Activated CD8-positive, alpha-beta memory T cell treated with anti-CD3 and anti-CD28 coated beads for 1 hour (primary cell): ENCODE results near the gene LMNTD2.
A peak's percentile ranks its signal among the peaks of the same experiment; 100 is the strongest.

Source experiments
- DNase-seq, 2 donors: peaks; one replicate each; pipeline ENCODE4 v3.0.0-alpha.2; 2020; ENCODE audit warnings: low read depth in 1 of 2; ENCODE audit errors: extremely low read depth in 1 of 2

Gene LMNTD2, protein sequence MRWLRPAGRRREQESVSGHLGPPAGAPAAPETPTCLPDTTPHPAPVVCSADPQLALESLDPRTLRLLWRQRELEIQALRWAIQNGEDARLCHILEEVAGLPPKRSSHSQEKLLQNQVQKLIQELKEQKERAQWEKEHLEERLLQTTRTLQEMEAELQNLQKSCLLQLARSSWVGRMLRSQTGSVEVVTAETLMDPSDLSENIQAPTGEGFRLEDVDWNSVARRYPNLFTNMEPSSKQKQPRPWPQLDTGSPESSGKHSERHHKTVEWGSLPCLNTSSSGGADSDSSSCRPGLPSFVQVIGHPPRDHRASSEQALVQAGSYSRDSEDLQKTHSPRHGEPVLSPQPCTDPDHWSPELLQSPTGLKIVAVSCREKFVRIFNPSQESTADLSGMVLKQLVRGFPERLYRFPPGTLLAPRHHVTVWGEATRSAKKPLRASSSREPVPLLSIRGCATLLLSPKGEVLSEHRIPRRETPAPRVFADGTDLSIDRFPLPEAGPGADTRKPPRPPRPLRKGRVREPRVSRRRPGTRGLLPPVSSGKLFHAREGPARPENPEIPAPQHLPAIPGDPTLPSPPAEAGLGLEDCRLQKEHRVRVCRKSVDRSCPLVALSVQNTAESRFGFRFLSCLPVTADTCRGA

DNA sequence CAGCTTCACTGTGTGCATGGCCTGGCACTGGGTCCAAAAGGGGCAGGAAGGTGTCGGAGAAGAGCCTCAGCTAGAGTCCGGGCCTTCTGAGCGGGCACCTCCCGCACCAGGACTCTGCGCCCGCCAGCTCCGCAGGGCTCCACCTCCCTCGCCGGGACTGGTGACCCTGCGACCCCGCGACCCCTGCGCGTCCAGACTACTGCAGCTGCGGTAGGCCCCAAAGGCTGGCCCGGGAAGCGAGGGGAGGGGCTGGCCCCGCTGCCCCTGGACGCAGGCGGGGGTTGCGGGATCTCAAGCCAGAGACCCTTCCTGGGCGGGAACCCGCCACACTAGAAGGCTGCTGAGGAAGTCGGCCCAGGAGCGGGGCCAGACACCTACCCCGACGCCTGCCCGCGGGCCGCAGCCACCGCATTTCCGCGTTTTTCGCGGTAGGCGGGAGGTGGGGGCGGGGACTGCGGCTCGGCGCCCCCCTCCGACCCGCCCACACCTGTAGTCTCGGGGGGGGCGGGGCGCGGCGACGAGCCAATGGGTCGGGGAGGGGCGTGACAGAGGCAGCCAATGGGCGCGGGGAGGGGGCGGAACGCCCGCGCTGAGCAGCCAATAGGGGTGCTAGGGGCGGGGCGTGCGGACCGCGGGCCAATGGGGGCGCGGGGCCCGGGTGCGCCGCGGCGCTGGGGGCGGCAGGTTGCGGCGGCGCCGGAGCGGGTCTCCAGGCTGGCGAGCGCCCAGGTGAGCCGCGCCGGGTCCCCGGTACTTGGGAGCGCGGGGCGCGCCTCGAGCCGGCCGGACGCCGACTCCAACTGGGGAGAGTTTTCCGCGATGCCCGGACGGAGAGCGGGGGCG, at the start of gene LMNTD2, which contains the start of gene RASSF7:
TSS of gene LMNTD2 (minus strand) at position 434 of the 843 bp plus-strand sequence. CDS start at position 412, 22 bp downstream.
TSS of gene RASSF7 (plus strand) at position 666 of the 843 bp plus-strand sequence. CDS start 799 bp downstream, outside the sequence.
- DNase-seq: peak; percentile 89 to 97

DNA sequence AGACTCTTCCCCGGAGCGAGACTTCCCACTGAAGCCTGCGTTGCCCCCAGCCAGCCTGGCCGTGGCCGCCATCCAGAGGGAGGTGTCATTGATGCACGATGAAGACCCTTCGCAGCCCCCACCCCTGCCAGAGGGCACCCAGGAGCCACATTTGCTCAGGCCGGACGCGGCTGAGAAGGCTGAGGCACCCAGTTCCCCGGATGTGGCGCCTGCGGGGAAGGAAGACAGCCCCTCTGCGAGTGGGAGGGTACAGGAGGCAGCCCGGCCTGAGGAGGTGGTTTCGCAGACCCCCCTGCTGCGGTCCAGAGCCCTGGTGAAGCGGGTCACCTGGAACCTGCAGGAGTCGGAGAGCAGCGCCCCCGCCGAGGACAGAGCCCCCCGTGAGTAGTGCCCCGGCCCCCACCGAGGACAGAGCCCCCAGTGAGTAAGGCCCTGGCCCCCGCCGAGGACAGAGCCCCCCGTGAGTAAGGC, 48.8 kb upstream of the LMNTD2 start:
- DNase-seq: no peak

DNA sequence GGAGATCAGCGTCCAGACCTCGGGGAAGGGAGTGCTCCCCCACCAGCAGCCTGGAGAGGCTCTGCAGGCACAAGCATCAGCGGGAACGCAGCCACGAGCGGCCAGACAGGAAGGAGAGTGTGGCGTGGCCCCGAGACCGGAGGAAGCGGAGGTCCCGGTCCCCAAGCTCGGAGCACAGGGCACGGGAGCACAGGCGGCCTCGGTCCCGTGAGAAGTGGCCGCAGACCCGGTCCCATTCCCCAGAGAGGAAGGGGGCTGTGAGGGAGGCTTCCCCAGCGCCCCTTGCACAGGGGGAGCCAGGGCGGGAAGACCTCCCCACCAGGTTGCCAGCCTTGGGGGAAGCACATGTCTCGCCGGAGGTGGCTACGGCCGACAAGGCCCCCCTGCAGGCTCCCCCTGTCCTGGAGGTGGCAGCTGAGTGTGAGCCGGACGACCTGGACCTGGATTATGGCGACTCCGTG, 48.3 kb upstream of the LMNTD2 start:
- no peak for DNase-seq

DNA sequence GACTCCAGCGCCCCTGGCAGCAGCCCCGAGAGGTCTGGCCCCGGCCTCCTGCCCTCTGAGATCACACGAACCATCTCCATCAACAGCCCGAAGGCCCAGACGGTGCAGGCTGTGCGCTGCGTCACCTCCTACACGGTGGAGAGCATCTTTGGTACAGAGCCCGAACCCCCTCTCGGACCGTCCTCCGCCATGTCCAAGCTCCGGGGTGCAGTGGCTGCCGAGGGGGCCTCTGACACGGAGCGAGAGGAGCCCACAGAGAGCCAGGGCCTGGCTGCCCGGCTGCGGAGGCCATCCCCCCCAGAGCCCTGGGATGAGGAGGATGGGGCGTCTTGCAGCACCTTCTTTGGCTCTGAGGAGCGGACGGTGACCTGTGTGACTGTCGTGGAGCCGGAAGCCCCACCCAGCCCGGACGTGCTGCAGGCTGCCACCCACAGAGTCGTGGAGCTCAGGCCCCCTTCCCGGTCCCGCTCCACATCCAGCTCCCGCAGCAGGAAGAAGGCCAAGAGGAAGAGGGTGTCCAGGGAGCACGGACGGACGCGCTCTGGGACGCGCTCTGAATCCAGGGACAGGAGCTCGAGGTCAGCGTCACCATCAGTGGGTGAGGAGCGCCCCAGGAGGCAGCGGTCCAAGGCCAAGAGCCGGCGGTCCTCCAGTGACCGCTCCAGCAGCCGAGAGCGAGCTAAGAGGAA, 47.6 kb upstream of the LMNTD2 start:
- no peak for DNase-seq

DNA sequence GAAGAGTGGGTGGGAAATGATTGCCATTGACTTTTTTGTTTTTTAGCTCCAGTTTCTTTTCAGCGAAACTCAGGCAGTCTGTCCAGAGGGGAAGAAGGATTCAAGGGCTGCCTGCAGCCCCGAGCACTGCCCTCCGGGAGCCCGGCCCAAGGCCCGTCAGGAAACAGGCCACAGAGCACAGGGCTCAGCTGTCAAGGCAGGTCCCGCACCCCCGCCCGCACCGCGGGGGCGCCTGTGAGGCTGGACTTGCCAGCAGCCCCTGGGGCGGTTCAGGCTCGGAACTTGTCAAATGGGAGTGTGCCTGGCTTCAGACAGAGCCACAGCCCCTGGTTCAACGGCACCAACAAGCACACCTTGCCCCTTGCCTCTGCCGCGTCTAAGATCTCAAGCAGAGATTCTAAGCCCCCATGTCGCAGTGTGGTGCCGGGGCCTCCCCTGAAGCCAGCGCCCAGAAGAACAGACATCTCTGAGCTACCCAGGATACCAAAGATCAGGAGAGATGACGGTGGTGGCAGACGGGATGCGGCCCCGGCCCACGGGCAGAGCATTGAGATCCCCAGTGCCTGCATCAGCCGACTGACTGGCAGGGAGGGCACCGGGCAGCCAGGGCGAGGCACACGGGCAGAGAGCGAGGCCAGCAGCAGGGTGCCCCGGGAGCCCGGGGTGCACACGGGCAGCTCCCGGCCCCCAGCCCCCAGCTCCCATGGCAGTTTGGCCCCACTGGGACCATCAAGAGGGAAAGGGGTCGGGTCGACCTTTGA, 46.7 kb upstream of the LMNTD2 start:
- no peak for DNase-seq

DNA sequence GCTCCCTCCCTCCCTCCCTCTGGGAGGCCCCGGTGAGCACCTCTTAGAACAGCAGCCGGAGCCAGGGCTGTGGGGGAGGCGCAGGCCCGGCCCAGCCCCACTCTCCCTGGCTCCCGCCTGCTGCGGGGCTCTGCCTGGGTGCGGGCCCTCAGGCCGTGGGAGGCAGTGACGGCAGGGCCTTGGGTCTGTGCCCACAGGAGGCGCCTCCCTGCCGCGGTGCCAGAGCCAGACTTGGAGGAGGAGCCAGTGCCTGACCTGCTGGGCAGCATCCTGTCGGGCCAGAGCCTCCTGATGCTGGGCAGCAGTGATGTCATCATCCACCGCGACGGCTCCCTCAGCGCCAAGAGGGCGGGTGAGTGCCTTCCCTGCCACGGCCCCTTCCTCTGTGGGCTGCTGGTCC, 45.7 kb upstream of the LMNTD2 start:
- no peak for DNase-seq

DNA sequence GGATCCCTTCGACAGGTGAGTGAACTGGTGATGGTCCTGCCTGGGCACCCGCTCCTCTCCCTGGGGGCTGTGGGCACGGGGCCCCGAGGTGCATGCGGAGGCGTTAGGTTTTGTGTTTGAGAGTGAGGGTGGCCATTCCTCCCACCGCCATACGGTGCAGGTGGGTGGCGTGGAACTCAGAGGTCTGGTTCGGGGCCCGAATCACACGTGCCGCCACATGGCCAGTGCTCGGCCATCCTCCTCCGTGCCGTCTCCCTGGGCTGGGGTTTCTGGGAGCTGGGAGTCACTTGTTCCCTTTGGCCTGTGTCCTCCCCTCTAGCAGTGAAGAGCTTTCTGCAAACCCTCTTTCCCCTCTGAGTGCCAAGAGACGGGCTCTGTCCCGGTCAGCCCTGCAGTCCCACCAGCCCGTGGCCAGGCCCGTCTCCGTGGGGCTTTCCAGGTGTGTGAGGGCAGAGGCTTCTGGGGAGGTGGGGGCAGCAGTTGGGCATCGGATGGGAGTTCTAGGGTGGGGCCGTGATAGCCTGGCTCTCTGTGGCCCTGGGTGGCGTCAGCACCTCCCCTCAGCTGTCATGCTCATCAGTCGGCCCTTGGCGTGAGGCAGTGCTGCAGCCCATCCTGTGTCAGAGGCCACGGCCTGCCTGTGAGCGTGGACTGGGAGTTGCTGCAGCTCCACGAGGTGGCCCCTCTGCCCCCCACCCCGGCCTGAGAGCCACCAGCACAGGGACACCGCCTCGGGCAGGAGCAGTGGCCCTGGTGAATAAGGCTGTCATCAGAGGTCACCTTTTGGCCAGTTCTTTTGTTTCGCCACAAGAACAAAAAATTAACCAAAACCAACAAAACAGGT, 45.0 kb upstream of the LMNTD2 start:
- DNase-seq: no peak

DNA sequence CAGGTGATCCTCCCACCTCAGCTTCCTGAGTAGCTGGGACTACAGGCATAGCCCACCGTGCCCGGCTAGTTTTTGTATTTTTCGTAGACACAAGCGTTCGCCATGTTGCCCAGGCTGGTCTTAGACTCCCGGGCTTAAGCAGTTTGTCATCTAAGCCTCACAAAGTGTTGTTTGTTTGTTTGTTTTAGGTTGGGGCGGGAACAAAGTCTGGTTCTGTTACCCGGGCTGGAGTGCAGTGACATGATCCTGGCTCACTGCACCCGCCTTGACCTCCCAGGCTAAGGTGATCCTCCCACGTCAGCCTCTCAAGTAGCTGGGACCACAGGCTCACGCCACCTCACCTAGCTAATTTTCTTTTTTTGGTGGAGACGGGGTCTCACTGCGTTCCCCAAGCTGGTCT, 42.6 kb upstream of the LMNTD2 start:
- no peak for DNase-seq

DNA sequence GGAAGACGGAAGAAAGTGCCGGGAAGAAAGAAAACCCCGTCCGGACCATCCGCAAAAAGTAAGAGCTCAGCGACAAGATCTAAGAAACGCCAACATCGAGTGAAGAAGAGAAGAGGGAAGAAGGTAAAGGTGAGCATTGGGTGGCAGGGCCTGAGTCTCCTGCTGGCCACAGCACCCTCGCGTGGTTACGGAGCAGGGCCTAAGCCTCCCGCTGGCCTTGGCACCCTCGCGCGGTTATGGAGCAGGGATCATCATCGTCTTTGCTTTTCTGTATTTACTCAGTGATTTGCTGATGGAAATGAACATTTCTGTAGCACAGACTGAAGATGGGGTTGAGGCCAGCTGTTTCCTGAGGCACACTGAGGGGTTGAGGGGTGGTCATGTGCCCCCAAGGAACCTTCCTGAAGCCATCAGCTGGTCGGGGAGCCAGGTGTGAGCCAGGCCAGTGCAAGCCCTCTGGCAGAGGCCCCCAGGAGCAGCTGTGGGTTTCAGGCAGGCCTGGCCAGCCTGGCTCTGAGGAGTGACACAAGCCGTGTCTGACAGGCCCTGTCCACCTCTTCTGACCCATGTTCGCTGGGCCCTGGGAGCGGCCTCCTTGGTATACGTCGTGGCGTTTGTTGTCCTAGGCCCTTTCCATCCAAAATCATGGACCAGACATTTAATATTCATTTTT, 41.2 kb upstream of the LMNTD2 start:
- DNase-seq: no peak

DNA sequence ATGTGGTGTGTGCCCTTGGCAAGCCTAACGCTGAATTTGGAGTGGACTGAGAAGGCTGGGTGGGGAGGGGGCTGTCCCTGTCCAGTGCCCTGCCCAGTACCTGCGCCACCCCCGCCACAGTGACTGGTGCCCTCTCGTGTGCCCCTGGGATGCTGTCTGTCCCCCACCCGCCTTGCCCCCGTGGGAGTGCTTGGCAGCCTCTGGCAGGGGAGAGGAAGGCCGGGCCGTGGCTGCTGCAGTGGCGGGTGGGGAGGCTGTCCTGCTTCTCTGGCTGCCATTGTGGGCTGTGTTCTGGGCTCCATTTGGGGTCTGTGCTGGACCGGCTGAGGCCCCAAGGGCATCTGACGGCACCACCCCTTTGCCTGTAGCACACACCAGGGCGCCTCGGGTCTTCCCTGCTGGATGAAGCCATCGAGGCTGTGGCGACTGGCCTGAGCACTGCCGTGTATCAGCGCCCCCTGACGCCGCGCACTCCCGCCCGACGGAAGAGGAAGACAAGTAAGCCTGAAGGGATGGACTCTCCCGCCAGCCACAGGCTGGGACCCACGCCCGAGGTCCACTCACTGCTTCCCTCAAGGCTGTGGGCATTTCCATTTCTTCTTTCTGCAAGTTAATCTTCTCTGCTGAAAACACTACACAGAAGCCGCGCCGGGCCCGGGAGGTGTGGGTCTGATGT, 37.6 kb upstream of the LMNTD2 start:
- DNase-seq: no peak

DNA sequence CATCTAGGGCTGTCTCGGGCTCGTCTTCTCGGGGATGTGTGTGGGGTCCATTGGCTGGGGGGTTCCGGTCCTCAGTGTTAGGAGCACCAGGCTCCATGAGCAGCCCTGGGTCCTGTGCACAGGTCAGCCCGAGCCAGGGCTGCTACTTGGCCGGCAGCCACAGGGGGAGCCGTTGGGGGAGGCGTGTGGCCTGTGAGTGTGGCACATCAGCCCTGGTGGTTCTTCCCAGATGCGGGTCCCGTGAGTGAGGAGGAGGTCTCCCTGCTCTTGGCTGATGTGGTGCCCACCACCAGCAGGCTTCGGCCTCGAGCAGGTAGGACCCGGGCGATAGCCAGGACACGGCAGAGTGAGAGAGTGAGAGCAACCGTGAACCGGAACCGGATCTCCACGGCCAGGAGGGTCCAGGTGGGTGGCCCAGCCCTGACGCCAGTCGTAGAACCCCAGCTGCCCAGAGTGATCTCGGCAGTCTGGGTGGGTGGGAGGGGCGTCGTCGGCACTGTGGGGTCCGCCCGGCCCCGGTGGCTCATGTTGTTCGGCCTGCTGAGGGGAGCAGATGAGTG, 36.7 kb upstream of the LMNTD2 start:
- no peak for DNase-seq

DNA sequence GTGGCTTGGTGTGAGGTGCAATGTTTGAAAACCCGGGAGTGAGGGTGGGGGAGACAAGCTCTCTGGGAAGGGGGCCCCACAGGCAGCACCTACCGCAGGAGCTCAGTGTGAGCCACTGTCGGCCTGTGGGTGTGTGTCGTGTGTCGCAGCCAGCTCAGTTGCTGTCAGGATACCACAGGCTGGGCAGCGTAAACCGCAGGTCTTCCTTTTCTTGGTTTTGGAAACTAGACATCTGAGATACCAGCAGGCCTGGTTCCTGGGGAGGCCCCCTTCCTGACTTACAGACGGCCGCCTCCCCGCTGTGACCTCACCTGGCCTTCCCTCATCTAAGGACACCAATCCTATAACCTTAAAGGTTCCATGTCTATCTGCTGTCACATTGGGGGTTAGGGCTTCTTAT, 35.8 kb upstream of the LMNTD2 start:
- DNase-seq: no peak

DNA sequence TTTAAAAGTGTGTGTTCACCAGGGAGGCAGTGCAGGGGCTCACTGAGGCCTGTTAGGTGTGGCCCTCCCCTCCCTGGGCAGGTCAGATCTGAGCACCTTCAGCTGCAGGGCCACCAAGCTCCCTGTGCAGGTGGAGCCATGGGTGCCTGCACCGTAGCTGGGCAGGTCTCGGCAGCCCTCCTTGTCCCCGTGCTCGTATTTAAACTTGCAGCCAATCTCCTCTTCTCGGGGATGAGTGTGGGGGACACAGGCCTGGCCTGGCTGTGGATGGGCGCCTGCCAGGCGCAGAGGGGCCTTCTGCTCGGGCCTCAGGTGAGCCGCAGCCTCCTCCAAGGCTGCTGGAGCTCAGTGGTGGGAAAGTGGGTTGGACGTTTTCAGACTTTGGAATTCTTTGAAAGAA, 34.9 kb upstream of the LMNTD2 start:
- DNase-seq: no peak

DNA sequence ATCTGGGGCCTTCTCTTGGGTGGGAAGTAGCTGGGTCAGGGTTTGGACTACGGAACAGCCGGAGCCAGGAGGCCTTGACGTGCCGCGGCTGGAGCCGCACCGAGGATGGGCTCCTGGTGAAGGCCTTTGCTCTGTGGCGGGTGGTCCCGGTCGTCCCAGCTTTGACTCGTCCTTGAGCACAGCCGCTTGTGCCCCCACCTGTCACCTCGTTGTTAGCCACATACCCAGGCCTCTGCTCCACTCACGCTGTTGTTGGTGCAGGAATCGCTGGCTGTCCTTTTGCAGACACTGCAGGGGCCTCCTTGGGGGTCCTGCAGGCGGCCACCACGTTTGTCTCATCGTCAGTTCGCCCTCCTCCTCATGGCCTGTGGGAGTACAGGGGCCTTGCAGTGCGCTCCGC, 32.8 kb upstream of the LMNTD2 start:
- DNase-seq: no peak

DNA sequence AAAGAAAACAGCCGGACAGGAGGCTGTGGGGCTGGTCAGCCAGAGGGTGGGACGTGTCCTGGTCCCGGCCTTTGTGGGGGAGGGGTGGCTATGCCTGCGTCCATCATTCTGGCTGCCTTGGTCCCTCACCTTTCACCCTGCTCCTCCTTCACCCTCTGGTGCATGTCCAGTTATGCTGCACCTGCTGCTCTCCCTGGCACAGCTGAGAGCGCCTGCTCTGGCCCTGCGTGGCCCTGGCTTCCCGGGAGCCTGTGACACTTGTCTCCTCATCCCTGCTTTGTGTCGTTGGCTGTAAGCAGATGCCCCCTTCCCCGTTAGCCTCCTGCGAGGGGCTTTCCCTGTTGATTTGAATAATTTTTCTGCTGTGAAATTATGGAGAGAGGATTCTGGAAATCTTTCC, 32.4 kb upstream of the LMNTD2 start:
- no peak for DNase-seq

DNA sequence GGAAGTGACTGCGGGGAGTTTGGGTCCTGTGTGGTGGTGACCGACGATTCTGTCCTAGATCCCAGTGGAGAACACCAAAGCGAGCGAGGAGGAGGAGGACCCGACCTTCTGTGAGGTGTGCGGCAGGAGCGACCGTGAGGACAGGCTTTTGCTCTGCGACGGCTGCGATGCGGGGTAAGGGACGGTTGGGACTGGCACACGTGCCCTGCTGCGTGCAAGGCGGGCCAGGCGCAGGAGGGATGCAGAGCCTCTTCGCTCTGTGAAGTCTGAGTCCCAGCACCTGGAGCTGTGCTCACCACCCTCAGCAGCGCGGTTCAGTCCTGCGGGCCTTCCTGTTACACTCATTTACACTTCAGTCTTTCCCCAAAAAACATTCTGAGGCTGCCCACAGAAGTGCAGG, 32.0 kb upstream of the LMNTD2 start:
- DNase-seq: no peak

DNA sequence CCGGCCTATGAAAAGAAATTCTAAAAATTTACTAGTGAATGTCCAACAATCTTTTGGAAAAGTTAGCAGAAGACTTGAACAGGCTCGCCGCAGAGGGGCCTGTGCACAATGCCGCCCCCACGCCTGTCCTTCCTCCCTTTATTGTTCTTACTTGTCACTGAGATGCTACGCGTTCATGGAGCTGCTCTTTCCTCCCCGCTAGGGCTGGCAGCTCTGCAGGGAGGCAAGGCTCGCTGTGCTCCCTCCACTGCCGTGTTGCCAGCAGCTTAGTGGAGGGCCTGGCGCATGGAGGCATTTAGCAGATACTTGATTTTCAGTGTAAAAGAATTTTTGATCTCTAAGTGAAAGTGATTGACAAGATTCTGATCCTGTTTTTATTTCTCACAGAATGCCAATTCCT, 30.5 kb upstream of the LMNTD2 start:
- no peak for DNase-seq

DNA sequence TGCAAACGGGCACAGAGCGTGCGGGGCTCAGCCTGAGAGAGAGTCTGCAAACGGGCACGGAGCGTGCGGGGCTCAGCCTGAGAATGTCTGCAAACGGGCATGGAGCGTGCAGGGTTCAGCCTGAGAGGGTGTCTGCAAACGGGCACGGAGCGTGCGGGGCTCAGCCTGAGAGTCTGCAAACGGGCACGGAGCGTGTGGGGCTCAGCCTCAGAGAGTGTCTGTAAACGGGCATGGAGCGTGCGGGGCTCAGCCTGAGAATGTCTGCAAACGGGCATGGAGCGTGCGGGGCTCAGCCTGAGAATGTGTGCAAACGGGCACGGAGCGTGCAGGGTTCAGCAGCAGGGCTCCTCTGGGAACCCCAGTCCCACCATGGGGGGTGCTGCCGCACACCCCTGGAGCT, 29.3 kb upstream of the LMNTD2 start:
- no peak for DNase-seq
